NCI-H2196 (cell line): ENCODE data around the gene VPS16.
"Not testable (repeated sequence)": the region's sequence is repeated elsewhere in the genome, so short reads cannot be mapped to it uniquely, and the experiment has no call there.

Experiments used
- DNase-seq: peaks from one replicate; lab custom pipeline; 2025; ENCODE audit not compliant: unreplicated experiment; lab: John Stamatoyannopoulos, UW

VPS16 gene

GRCh38 chr20:2806351-2806701 lies 34.2 kb upstream of the VPS16 start:
- no peak for DNase-seq

- no peak for DNase-seq
Observed at GRCh38 chr20:2807019-2807418, 33.5 kb upstream of the VPS16 start.

DNA sequence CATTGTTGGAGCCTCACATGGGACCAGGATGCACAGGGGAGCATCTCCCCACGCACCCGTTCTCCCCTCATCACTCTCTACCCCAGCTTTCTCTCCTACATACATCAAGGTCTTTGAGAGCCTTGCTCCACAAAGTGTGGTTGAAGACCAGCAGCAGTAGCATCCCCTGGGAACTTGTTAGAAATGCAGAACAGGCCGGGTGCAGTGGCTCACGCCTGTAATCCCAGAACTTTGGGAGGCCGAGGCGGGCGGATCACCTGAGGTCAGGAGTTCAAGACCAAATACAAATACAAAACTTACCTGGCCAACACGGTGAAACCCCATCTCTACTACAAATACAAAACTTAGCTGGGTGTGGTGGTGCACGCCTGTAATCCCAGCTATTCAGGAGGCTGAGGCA lies 32.6 kb upstream of the VPS16 start:
- not testable (repeated sequence) for DNase-seq

DNA sequence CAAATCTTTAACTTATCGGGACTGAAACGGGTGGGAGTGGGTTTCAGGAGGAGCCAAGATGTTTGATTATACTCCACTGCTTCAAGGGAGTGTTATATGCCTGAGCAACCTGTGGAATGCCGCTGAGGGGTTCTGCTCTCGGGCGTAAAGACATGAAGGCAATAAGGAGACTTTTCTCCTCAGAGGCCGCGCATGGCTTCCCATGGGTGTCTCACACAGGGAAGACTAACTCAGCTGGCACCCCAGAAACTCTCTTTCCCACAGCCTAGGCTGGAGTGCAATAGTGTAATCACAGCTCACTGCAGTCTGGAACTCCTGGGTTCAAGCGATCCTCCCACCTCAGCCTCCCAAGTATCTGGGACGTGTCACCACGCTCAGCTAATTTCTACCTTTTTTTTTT lies 30.9 kb upstream of the VPS16 start:
- DNase-seq = no peak

DNA sequence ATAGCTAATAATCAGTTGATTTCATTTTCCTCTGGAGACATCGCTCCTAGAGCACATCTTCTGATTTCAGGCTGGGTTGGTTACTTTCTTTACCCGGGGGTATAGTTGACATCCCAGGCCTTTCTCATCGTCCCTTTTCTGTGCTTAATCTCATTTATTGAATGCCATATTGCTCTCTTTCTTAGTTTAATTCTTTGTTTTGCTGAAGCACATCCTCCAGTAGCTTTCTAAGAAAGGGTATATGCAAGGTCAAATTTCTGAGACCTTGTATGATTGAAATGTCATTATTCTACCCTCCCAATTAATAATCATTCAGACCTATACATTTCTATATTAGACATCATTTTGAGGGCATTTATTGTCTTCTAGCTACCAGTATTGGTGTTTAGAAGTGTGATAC lies 28.4 kb upstream of the VPS16 start:
- no peak for DNase-seq

GRCh38 chr20:2814076-2814475 lies 26.5 kb upstream of the VPS16 start:
- no peak for DNase-seq

DNA sequence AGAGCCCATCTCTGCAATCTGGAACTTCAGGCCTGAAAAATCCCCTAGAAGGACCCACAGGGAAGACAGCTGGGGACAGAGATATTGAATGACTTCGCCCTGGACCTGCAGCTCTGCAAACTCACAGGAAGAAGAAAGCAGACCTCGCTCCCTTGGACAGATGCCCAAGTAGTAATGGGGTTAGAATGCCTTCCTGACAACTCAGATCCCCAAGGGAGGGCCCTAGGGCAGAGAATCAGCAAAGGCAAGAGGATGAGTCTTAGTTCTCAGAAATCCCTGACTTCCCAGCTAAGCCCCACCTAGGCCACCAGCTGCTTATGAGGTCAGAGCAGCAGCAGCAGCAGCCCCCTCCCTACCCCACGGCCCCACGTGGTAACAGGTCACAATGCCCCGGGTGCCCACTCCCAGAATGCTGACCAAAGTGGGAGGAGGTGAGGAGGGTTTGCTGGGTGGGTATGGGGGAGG lies 25.9 kb upstream of the VPS16 start, which contains the start of gene C20orf141:
C20orf141 (plus strand) TSS at position 401 of the 465 bp plus-strand sequence. CDS start 198 bp downstream, outside the sequence.
- no peak for DNase-seq

- DNase-seq = no peak
Observed at GRCh38 chr20:2815242-2815900, 25.2 kb upstream of the VPS16 start.

DNA sequence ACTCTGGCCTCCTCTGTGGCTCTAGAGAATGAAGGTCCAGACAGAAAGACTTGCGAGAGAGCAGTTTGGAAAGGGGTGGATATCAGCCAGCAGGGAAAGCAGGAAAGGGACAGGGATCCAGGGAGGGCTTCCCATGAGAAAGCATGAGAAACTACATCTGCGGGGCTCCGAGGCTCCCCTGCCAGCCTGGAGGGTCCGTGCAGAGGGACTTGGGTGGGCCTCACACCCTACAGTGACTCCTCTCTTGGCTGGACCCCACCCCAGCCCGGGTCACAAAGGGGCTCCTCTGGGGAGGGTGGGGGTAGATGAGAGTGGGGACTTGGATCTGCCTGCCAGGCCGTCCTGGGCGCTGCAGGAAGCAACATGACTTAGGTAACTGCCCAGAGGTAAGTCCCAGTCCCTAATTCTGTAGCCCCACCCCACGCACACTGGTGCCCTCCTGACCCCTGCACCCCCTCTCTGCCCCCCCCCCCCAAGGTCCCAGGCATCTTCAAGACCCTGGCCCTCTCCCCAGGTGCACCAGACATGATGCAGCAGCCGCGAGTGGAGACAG lies 24.4 kb upstream of the VPS16 start, which contains the start of gene TMEM239:
TMEM239 (plus strand) TSS at position 335 of the 553 bp plus-strand sequence; CDS start at position 526, 191 bp downstream.
- no peak for DNase-seq

DNA sequence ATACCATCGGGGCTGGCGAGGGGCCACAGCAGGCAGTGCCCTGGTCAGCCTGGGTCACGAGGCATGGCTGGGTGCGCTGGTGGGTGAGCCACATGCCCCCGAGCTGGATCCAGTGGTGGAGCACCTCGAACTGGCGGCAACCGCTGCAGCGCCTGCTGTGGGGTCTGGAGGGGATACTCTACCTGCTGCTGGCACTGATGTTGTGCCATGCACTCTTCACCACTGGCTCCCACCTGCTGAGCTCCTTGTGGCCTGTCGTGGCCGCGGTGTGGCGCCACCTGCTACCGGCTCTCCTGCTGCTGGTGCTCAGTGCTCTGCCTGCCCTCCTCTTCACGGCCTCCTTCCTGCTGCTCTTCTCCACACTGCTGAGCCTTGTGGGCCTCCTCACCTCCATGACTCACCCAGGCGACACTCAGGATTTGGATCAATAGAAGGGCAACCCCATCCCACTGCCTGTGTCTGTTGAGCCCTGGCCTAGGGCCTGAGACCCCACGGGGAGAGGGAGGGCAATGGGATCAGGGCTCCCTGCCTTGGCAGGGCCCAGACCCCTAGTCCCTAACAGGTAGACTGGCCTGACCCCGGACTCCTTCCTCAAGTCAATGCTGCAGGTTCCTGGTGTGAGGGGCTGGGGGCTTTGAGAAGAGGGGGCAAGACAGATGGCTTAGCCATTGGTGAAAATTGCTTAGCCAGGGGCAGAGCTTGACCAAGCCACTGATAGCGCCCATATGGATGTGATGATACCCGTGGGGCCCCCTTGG lies 23.8 kb upstream of the VPS16 start:
- no peak for DNase-seq

- DNase-seq = no peak
Observed at GRCh38 chr20:2817341-2817726, 23.2 kb upstream of the VPS16 start.

DNA sequence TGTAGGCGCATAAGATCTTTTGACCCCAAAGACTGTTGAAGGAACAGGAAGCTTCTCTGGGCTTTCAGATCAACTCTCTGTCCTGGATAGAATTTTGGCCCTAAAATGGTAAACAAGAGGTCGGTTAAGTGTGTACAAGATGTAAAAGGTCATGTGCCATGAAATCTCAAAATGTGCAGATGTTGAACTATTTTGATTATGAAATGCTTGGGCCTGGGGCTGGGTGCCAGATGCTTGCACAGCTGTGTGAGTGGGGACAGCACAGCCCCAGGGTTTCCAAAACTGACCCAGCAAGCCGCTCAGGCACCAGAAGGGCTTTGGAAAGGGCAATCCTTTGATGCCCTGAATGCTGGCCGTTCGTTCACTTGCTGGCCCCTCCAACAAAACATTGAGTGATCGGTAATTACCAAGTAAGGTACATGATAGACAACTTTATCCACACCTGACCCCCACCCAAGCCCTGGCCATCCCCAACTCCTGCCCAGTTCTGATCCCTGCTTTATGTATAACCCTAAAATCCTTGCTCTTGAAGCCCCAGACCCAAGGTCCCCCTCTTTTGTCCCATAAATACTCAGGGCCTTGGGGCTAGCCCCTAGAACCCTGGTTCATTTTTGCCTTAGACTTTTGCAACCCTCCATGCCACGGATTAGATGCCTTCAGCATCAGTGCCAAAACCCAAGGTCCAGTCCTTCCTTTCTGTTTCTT lies 22.5 kb upstream of the VPS16 start:
- no peak for DNase-seq

- no peak for DNase-seq
Observed at GRCh38 chr20:2820084-2820895, 20.3 kb upstream of the VPS16 start.

- no peak for DNase-seq
Observed at GRCh38 chr20:2820896-2821869, 19.4 kb upstream of the VPS16 start.

DNA sequence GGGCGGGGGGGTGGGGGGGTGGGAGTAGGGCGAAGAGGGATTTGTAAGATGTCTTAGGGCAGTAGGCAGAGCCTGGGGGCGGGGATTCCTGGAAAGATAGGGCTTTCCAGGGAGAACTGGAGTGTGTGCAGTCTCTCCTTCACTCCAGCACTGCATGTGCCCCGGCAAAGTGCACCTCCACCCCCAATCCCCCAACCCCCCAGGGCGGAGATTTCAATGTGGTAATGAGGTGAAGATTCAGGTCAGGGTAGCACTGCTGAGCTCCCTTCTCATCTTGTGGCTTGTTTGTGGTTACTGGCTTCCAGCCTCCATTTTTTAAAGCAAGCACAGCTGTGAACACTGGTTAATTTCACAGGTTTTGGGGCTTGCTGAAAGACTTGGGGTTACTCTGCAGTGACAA lies 18.5 kb upstream of the VPS16 start:
- no peak for DNase-seq

- no peak for DNase-seq
Observed at GRCh38 chr20:2825761-2826160, 14.8 kb upstream of the VPS16 start.

DNA sequence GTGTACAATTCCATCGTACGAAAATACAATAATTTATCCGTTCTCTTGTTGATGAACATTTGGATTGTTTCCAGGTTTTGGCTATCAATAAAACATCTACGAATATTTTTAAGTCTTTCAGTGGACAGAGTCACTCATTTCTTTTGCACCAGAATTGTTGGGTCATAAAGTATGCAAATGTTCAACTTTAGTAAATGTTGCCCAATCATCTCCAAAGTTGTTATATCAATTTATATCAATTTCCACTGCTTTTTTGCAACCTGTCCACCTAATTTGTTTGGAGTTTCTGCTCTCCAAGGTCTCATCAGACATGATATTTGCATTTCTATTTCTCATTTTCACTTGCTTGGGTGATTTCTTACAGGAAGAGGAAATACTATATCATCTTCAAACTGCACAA lies 13.9 kb upstream of the VPS16 start:
- DNase-seq = no peak

DNA sequence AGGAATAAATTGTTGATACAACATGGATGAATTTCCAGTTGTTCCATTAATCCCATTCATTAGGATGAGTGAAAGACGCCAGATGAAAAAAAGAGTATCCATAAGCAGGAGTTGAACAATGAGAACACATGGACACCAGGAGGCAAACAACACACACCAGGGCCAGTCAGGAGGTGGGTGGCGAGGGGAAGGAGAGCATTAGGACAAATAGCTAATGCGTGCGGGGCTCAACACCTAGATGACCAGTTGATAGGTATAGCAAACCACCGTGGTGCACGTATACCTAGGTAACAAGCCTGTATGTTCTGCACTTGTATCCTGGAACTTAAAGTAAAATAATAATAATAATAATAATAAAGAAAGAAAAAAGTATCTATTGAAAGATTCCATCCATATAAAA lies 11.2 kb upstream of the VPS16 start:
- DNase-seq = no peak

DNA sequence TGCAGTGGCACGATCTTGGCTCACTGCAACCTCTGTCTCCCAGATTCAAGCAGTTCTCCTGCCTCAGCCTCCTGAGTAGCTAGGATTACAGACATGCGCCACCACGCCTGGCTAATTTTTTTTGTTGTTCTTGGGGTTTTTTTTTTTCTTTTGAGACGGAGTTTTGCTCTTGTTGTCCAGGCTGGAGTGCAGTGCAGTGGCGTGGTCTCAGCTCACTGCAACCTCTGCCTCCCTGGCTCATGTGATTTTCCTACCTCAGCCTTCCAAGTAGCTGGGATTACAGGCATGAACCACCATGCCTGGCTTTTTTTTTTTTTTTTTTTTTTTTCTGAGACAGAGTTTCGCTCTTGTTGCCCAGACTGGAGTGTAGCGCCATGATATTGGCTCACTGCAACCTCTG lies 9.3 kb upstream of the VPS16 start:
- not testable (repeated sequence) for DNase-seq

DNA sequence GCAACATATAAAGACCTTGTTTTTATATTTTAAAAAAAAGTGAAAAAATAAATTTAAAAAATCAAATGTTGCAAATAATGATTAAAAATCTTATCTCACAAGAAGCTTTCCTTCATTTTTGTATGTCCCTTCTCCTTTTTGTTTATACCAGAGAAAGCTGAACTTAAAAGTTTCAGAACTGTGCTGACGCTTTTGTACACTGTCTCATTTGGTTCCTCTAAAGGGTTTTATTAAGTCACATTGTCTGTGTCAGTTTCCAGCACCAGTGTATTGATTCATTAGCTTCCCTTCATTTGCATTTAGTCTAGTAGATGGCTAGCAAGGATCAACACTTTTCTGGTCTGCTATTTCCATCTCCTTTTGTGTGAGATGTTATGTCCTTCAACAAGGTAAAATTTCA lies 6.8 kb upstream of the VPS16 start:
- DNase-seq = no peak
